NCI-H2029 (cell line): Measurements from ENCODE around the gene PALS1.

ENCODE experiments used
- DNase-seq: peaks from one replicate; lab custom pipeline; 2025; lab: John Stamatoyannopoulos, UW

The PALS1 gene

DNA sequence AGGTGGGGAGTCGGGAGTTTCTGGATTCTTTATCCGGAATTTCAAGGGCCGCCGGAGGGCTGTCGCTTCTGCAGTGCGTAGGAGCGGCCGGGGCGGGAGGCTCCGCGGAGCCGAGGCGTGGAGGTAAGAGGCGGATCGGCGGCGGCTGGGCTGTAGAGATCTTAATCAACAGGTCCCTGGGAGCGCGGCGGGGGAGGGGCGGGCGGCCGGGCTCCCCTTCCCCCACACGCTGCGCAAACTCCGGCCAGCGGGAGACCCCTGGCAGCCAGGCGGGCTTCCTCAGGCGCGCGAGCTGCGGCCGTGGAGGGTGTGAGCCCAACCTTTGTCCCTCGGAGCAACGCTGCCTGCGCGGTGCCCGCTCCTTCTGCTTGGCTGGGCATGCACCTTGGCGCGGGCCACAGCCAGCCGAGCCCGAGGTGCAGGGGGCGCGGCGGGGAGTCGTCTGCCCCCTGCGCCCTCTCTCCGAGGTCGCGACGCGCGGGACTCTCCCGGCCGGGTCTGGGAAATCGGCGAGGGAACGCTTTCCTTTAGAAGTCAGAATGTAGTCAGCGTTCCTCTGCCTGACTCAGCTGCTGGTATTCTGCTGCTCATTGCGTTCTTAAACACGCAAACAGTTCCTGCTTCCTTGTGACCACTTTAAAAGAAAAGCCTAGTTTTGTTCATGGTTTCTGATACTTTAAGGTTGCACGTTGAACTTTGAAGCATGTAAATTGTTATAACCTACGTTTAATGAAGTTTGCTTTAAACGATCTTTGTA lies at the start of gene PALS1:
Gene PALS1 (plus strand): TSS at position 25 of the 757 bp plus-strand sequence. CDS start 37,736 bp downstream, outside the sequence.
- DNase-seq: peak; percentile 0

DNA sequence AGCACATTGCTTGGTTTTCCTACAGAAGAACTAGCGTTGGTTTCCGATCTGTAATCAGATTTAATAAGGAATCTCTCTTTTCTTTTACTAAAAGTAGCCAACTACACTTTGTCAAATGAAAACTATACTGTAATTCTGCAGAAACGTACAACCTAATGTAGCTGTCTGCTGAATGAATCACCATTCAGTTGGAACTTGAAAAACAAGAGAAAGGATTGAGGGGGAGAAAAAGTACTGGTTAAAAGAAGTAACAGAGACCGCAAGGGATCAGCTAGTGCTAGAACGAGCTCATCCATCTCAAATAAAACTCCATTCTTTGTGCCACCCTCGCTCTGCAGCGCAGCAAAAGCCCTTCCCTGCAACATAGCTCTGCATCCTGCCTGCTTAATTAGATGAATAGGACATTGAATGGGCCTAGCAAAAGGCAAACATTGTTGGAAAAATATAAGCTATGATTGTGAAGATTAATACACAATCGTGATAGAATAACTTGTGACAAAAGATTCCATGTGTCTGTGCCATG lies 49.4 kb upstream of the PALS1 start:
- DNase-seq: no peak

DNA sequence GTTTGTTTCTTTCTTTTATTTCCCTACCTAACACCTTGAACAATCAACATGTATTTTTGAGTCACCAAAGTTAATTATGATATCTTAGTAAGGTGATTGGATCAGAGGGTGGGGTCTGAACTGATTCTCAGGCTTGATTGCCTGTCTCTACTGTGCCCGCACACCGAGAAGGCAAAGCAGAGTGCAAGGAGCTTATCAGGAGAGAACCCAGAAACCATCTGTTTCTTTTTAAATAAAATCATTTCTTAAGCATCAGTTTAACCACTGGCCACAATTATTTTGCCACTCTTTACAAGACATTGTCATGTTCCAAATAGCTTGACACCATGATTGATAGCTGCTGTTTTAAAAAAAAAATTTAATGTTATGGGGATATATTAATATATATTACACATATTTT lies 48.9 kb upstream of the PALS1 start:
- DNase-seq: no peak

DNA sequence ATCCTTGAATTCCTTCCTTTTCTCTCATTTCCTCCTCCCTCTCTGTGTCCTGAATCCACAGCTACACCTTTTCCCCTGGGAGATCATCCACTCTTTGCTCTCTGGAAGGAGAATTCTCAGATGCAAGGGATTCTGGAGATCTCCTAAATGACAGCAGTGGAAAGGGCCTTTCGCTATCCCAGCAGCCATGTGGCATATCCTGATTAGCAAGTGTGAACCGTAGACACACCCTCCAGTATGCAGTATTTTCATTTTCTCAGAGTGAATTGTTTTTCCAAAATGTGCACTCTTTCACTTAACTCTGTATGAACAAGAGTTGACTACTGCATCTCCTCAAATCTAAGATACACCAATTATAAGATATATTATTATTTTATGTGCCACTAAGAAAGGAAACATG lies 46.0 kb upstream of the PALS1 start:
- no peak for DNase-seq

DNA sequence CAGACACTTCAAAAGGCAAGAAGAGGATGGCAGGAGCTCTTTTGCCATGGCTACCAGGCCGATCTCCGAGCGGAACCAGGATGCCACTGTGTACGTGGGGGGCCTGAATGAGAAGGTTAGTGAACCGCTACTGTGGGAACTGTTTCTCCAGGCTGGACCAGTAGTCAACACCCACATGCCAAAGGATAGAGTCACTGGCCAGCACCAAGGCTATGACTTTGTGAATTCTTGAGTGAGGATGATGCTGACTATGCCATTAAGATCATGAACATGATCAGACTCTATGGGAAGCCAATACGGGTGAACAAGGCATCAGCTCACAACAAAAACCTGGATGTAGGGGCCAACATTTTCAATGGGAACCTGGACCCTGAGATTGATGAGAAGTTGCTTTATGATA lies 42.2 kb upstream of the PALS1 start:
- DNase-seq: no peak

DNA sequence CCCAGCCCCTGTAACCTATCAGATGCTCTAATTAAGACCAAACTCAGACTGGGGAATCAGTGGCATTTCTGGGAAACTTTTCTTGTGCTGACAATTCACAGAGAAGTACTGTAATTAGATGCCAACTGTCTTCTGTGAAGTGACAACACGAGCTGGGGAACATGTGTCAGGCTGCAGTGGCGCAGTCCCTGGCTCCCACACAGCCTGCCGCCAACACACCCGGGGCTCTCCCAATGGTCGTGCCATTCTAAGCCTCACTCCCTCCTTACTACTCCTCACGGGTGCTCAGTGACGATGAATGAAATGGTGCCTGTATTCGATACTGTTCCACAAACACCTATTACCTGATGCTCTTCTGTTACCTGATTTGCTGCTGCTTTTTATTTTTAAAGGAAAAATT lies 33.4 kb upstream of the PALS1 start:
- no peak for DNase-seq

DNA sequence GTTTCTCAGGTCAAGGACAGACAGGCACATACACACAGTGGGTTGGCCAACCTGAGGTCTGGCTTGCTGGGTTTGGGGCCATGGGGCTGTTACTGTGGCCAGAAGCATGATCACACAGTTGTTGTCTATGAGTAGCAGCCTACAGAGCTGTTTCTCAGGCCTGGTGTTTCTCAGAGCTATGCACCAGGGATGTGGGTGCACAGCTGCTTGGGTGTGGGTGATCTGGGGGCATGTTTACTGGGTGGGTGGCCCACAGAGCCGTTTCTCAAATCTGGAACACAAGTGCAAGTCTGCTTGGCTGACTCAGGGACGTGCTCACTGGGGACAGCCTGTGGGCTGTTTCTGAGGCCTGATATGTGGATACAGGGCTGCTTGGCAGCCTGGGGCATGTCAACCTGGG lies 23.1 kb upstream of the PALS1 start:
- DNase-seq: no peak

DNA sequence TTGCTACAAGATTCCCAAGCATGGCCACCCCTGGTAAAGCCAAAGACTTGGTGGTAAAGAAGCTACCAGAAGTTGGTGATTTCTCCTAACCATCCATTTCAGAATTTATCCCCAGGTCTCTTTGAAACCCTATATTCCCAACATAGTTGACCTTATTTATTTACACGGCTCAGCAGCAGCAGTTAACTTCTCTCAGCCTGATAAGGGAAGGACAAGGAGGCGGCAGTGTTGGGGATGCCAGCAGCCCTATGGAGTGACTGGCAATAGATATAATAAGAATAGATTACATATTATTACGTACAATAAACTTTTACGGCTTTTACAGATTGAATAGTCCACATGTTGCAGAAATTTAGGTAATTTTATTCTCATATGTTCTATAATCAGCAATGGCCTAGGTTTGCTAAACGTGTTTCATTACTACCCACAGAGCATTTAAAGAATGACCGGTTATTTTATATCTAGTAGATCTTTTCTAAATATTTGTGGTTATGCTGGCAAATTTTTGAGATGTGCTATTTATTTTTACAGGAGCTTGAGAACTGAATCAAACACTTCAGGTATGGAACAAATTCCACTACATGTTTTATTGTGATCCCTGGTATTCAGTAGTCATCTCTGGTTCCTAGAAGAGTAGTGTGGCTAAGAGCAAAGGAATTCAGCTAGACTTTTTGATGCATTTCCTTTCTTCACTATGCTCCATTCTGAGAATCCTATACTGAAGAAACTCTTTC lies 19.8 kb upstream of the PALS1 start:
- DNase-seq: no peak

DNA sequence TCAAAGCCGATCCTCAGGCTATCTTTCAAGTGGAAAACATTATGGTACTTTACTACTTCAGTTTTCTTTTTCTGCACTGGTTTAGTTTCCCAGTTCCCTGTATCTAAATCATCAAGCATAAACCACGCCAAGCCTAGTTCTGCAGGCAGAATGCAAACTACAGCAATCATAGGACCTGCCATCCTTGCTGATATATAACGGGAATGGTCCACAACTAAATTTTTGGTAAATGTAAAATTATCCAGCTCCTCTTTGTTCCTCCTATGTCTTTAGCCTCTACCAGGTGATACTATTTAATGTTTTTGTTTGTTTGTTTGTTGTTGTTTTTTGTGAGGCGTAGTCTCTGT lies 19.3 kb upstream of the PALS1 start:
- DNase-seq: no peak

DNA sequence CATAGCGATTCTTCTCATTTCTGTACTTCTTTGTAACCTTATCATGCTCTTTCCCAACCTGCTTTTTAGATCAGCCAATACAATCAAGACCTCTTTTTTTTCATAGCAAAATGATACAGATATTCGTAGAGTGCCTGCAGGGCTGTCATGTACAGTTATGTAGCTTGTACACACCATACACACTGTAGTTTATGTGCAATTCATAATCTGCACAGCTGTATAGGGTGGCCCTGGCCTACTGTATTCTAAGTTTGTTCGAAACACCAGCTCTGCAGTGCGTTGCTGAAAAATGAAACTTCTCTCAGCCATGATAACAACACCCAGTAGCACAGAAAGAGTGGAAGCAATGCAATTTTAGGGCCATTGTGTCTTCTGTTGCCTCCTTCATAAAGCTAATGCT lies 15.7 kb upstream of the PALS1 start:
- DNase-seq: no peak

DNA sequence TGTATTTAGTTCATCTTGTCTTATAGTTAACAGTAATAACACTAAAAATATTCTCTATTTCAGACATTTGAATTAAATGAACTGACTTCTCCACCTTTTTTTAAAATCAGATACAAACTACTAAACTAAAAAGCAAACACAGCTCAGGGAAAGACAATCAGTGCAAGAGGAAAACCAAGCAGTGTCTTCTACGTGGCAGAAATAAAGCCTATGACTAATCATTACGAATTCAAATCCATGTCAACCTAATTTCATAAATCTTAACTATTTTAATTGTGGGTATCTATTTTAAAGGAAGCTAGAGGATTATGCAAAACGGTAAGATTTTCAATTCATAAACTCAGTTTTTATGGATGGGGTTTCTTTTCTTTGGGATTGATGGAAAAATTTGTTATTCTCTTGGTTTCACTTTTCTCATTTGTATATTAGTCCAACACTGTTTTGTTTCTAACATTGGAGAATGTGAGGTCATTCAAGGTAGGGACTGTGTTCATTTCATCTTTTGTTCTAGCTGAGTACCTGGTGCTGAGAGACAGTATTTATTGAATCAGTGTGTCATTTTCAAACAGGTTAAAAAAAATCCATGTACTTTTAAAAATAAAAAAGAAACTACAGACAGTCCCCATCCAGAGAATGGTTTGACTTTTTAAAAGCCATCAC lies 12.8 kb upstream of the PALS1 start:
- no peak for DNase-seq

DNA sequence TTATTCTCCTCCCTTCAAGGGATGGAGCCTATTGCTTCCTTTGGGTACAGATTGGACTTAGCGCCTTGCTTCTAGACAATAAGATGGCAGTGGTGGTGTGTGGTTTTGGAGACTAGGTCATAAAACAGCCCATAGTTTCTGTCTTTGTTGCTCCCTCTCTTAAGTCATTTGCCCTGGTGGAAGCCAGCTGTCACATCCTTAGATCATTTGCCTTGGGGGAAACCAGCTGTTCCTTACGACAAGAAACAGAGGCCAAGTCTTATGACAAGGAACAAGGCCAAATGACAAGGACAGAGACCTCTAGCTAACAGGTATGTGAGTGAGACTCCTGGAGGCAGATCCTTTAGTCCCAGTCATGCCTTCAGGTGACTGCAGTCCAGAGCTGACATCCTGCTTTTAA lies 9.2 kb upstream of the PALS1 start:
- no peak for DNase-seq

DNA sequence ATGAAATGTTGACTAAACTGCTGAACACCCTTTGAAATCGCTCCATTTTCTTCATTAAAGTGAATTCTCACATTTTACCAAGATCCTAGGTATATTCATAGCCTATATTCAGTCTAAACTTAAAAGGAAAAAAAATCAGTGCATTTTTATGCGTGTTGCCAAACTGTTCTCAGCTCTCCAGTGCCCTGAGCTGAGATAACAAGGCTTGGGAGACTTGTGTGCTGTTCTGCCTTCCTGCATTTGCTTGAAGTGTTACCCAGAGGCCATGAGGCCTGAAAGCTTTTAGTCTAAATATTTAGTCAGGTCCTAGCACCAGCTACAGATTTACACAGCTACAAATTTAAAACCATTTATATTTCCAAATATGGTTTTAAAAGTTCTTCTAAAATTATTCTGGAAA lies 8.6 kb upstream of the PALS1 start:
- no peak for DNase-seq

DNA sequence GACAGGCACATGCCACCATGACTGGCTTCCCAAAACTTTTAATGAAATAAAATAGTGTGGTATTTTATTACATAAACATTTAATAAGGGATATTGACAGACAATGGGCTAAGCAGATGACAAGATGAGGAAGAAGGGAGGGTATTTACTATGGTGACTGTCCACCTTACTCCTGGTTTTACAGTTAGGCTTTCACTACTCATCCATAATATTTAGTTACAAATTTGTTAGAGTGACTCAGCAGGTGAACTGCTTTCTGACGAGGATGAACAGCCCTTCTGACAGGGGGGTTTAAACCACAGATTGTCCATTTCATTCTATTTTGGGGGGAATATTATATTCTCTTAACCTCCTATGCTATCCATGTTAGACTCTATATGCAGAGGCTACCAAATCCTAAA lies 3.6 kb upstream of the PALS1 start:
- no peak for DNase-seq

DNA sequence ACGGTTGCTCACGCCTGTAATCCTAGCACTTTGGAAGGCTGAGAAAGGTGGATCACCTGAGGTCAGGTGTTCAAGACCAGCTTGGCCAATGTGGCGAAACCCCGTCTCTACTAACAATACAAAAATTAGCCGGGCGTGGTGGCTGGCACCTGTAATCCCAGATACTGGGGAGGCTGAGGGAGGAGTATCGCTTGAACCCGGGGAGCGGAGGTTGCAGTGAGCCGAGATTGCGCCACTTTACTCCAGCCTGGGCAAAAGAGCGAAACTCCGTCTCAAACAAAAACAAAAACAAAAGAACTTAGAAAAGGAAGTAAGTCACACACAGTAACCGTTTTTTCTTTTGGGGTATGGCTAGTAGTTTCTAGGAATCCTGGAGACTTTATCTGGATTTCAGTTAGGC lies 1.7 kb upstream of the PALS1 start:
- DNase-seq: no peak

DNA sequence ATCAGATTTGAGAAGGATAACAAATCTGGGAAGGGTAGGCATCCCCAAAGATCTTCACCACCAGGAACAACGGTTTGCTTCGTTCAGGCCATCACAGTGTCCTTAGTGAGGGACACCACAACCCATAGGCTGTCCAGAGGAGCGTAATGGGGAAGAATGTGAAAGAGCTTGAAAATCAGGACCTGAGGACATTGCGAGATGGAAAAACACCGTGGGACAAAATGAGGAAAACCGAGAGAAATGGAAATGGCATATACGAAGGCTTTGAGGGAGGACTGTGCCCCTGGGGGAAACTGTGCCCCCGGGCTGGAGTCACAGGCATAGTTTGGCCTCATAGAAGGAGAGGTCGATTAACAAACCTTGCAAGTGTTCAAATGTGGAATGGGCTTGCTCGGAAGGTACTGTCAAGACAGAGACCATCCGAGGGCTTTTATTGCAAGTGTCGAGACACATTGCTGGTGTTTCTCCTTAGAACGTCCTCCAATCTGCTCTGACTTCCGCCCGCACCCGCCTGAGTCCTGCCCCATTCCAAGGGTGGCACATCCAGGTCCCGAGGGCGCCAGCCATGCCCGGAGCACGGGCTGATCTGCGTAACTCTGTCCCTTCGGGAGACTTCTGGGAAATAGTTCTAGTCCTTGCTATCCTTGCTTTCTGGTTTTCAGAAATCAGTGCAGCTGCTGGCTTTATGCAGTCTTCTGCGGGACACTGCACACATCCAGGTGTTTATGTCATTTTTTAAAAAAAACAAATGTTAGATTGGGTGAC lies 885 bp upstream of the PALS1 start:
- peak; percentile 6 for DNase-seq

DNA sequence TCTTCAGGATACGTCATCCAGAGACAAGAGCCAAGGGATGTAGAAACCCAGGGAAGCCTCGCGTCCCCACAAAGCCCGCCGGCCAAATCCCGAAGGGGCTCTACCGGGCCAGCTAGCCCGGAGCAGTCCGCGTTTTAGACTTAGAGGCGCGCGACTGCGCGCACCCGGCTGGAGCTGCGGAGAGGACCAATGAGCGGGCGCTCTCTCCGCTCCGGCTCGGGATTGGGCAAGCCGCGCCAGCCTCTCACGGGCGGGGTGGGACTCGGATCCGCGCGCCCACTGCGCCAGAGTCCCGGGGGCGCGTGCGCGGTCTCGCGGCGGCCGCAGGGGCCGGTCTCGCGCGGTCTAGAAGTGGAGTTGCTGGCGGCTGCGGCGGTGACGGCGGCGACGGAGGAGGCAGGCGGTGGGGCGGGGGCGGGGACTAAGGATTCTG lies 241 bp upstream of the PALS1 start:
- peak; percentile 79 for DNase-seq

DNA sequence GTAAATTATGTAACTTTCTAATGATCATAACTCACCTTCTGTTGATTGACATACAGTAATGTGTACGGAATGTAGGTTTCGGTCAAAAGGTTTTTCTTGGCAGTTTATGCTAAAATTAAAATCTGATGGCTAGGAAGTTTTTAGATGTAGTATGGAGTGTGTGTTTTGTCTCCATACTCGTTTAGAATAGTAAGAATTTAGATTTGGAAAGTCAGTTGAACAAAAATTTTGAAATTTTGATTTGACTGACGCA lies 859 bp downstream of the PALS1 start:
- no peak for DNase-seq

DNA sequence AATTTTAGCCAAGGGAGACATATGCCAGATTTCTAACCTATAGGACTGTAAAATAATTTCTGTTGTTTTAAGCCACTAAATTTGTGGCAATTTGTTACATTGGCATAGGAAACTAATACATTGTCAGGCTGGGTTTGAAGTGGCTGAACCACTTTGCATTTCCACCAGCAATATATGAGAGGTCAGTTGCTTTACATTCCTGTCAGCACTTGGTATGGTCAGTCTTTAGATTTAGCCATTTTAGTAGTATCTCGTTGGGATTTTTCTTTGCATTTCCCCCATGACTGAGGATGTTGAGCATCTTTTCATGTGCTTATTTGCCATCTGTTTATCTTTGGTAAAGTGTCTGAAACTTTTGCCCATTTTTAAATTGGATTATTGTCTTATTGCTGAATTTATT lies 3.9 kb downstream of the PALS1 start:
- no peak for DNase-seq

DNA sequence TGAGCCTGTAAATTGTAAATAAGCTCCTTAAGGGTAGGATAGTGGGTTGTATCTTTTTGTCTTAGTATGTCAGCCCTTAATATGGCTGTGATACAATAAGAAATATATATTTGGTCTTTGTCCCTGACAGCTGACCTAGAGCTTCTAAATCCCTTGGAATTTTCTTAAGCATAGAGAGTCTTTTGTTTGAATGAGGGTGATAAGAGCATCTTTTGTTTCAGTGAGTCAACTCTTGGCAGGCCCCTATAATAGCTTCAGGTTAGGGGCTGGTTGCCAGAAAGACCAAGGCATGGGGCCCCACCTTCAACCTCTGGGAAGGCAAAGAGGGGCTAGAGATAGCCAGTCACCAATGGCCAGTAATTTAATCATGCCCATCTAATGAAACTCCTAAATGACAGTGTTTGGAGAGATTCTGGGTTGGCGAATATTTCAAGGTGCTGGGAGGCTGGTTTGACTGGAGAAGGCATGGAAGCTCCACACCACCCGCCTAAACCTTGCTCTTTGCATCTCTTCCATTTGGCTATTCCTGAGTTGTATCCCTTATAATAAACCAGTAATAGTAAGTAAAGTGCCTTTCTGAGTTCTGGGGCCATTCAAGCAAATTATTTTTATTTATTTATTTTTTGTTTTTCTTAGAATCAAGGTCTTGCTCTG lies 10.5 kb downstream of the PALS1 start:
- no peak for DNase-seq

DNA sequence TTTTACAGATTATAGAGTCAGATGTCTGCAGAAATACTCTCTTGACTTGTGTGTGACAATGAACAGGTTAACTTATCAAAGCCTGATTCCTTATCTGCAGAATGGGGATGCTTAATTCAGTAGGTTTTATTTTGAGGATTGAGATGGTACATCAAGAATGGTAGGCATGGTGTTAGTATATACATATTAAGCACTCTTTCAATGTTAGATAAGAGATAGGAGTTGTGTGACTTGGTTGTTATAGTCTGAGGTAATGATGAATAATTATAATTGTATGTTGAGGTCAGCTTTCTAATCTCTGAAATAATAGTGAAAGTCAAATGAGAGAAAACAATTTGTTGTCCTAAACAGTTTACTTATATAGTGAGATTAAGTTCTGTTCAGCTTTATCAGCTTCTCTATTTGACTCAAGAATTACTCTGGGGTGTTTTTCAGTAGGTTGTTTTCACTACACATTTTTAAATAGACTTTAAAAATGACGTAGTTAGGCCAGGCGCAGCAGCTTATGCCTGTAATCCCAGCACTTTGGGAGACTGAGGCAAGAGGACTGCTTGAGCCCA lies 11.9 kb downstream of the PALS1 start:
- no peak for DNase-seq

DNA sequence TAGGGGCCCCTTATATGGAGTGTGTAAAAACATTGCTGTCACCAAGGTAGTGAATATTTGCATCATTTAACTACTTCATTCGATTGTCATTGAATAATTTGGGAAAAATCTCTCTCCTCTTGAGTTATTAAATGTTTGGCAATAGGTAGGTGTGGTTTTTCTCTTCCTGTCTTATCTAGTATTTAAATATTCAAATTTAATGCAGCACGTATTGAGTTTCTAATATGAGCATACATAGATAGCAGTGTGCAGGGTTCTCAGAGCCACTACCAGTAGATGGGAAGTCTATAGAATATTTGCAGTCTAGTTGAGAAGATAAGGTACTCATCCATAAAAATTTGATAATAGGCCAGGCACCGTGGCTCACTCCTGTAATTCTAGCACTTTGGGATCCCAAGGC lies 16.7 kb downstream of the PALS1 start:
- no peak for DNase-seq
